HepG2 (cell line): ENCODE data around the gene TM4SF18. TPM values are rescaled to one million over a fixed set of nuclear protein-coding genes. Genes with fewer than 3 reads are reported as not detected.

Experiments
- CC2D1A ChIP-seq: sonication (generic); formaldehyde crosslinking; IDR thresholded peaks from 2 replicates; pipeline ENCODE4 v1.8.1; 2023; ENCODE audit warnings: mild to moderate bottlenecking, missing genetic modification reagents
- FOXJ3 ChIP-seq: sonication (generic); formaldehyde crosslinking; IDR thresholded peaks from 2 replicates; pipeline ENCODE4 v1.4.0; 2020; ENCODE audit warnings: missing genetic modification reagents, mild to moderate bottlenecking, borderline replicate concordance
- HNRNPH1 ChIP-seq: fragments of 200-400 bp; formaldehyde crosslinking; optimal IDR thresholded peaks from 2 replicates; pipeline ENCODE3; 2017; ENCODE audit warnings: mild to moderate bottlenecking, low read depth, low read length
- KAT8 ChIP-seq: IDR thresholded peaks from 2 replicates; pipeline ENCODE4 v1.6.1; 2016; ENCODE audit warnings: missing genetic modification reagents, missing compliant biosample characterization
- KLF12 ChIP-seq: sonication (generic); formaldehyde crosslinking; IDR thresholded peaks from 2 replicates; pipeline ENCODE4 v1.4.0; 2020; ENCODE audit warnings: missing genetic modification reagents, borderline replicate concordance
- NR2C2 ChIP-seq: sonication (generic); formaldehyde crosslinking; IDR thresholded peaks from 2 replicates; pipeline ENCODE4 v1.4.0; 2020; ENCODE audit warnings: missing genetic modification reagents, mild to moderate bottlenecking, moderate library complexity, borderline replicate concordance
- PHF8 ChIP-seq: sonication (generic); formaldehyde crosslinking; IDR thresholded peaks from 2 replicates; pipeline ENCODE4 v1.5.0; 2020; ENCODE audit warnings: missing genetic modification reagents
- ZNF260 ChIP-seq: sonication (generic); formaldehyde crosslinking; IDR thresholded peaks from 2 replicates; pipeline ENCODE4 v1.4.0; 2020; ENCODE audit warnings: missing genetic modification reagents, low read depth, mild to moderate bottlenecking, borderline replicate concordance
- ZNF431 ChIP-seq: sonication (generic); formaldehyde crosslinking; IDR thresholded peaks from 2 replicates; pipeline ENCODE4 v1.9.0; 2022; ENCODE audit warnings: missing genetic modification reagents, low read depth, mild to moderate bottlenecking, borderline replicate concordance
- ZNF777 ChIP-seq: sonication (generic); formaldehyde crosslinking; IDR thresholded peaks from 2 replicates; pipeline ENCODE4 v1.4.0; 2020; ENCODE audit warnings: missing genetic modification reagents
- polyA plus RNA-seq, 8 experiments: library from polyadenylated mRNA; depleted of rRNA in 3 of 8; stranded (reverse) in 7 of 8; unstranded in 1 of 8; fragments of >200 nt; fragmentation: Illumina TruSeq in 4 of 8; extraction: Trizol in 4 of 8; gene quantifications; 2 replicates each; pipeline versions ENCODE4 v1.2.1 to v1.2.3, GENCODE V29; 2011 to 2016; ENCODE audit warnings: low read depth in 4 of 8, missing spikeins in 1 of 8, mixed read lengths in 1 of 8; ENCODE audit not compliant: insufficient read depth in 1 of 8
- total RNA-seq, 5 experiments: library from RNA; depleted of rRNA; stranded (reverse); fragments of >200 nt; fragmentation: Illumina TruSeq; extraction: Trizol; gene quantifications; 2 replicates each; pipeline ENCODE4 v1.2.3, GENCODE V29; 2016; ENCODE audit warnings: low read depth in 1 of 5
- TF ChIP-seq, protein P1 (sequence below): sonication (generic); formaldehyde crosslinking; conservative IDR thresholded peaks from 2 replicates; pipeline ENCODE4 v1.4.0; 2020; ENCODE audit warnings: missing genetic modification reagents
- TF ChIP-seq, protein P2 (sequence below): sonication (generic); formaldehyde crosslinking; IDR thresholded peaks from 2 replicates; pipeline ENCODE4 v1.4.0; 2020; ENCODE audit warnings: missing genetic modification reagents
- TF ChIP-seq, protein P3 (sequence below): sonication (generic); formaldehyde crosslinking; IDR thresholded peaks from 2 replicates; pipeline ENCODE4 v1.8.0; 2022; ENCODE audit warnings: missing genetic modification reagents, low read depth, mild to moderate bottlenecking, borderline replicate concordance
- TF ChIP-seq, protein P4 (sequence below): sonication (generic); formaldehyde crosslinking; IDR thresholded peaks from 2 replicates; pipeline ENCODE4 v1.8.1; 2023; ENCODE audit warnings: mild to moderate bottlenecking, missing genetic modification reagents, borderline replicate concordance

Gene TM4SF18
- total and polyA plus RNA-seq, 2 of the 13 experiments (the other 11 are each of a cell fraction or from before 2014, with no cell fraction given): 0.15 TPM; not detected in 1

DNA sequence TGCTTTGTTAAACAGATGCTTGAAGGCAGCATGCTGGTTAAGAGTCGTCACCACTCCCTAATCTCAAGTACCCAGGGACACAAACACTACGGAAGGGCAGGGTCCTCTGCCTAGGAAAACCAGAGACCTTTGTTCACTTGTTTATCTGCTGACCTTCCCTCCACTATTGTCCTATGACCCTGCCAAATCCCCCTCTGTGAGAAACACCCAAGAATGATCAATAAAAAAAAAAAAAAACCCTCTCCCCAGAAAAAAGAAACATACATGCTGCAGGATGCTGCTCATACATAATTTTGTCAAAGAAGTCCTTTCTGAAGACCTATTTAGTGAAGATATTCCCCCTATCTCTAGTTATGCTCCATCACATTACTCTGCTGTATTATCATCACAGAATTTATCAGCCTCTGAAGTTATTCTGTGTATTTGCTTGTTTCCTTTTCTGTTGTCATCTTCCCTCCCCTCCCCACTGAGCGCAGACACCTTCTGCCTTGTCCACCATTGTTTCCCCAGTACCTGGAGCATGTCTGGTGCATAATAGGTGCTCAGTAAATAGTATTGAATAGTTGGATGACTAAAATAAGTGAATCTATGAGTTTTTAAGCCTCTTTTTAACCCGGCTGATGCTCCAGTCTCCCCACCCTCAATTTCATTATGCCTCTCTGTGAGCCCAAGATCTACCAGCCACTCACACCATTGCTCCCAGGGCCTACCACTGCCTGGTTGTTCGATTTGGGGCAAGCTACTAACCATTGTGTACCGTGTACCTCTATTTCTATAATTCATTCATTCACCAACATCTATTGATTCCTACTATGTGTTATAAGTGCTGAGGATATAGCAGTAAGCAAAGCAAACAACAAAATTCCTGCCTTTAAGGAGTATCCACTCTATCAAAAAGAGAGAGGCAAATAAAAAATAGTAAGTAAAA lies 48.0 kb upstream of the TM4SF18 start (continued):
- TF ChIP-seq, protein P1, sequence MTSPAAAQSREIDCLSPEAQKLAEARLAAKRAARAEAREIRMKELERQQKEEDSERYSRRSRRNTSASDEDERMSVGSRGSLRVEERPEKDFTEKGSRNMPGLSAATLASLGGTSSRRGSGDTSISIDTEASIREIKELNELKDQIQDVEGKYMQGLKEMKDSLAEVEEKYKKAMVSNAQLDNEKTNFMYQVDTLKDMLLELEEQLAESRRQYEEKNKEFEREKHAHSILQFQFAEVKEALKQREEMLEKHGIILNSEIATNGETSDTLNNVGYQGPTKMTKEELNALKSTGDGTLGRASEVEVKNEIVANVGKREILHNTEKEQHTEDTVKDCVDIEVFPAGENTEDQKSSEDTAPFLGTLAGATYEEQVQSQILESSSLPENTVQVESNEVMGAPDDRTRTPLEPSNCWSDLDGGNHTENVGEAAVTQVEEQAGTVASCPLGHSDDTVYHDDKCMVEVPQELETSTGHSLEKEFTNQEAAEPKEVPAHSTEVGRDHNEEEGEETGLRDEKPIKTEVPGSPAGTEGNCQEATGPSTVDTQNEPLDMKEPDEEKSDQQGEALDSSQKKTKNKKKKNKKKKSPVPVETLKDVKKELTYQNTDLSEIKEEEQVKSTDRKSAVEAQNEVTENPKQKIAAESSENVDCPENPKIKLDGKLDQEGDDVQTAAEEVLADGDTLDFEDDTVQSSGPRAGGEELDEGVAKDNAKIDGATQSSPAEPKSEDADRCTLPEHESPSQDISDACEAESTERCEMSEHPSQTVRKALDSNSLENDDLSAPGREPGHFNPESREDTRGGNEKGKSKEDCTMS (CRISPR knock-in tag): no peak
- no peak for TF ChIP-seq KLF12
- no peak for TF ChIP-seq CC2D1A (CRISPR knock-in tag)
- no peak for TF ChIP-seq ZNF260 (CRISPR knock-in tag)
- TF ChIP-seq PHF8 (CRISPR knock-in tag): no peak
- TF ChIP-seq NR2C2: peak; percentile 50; the same call in 1 of the 2 replicates
- TF ChIP-seq, protein P2, sequence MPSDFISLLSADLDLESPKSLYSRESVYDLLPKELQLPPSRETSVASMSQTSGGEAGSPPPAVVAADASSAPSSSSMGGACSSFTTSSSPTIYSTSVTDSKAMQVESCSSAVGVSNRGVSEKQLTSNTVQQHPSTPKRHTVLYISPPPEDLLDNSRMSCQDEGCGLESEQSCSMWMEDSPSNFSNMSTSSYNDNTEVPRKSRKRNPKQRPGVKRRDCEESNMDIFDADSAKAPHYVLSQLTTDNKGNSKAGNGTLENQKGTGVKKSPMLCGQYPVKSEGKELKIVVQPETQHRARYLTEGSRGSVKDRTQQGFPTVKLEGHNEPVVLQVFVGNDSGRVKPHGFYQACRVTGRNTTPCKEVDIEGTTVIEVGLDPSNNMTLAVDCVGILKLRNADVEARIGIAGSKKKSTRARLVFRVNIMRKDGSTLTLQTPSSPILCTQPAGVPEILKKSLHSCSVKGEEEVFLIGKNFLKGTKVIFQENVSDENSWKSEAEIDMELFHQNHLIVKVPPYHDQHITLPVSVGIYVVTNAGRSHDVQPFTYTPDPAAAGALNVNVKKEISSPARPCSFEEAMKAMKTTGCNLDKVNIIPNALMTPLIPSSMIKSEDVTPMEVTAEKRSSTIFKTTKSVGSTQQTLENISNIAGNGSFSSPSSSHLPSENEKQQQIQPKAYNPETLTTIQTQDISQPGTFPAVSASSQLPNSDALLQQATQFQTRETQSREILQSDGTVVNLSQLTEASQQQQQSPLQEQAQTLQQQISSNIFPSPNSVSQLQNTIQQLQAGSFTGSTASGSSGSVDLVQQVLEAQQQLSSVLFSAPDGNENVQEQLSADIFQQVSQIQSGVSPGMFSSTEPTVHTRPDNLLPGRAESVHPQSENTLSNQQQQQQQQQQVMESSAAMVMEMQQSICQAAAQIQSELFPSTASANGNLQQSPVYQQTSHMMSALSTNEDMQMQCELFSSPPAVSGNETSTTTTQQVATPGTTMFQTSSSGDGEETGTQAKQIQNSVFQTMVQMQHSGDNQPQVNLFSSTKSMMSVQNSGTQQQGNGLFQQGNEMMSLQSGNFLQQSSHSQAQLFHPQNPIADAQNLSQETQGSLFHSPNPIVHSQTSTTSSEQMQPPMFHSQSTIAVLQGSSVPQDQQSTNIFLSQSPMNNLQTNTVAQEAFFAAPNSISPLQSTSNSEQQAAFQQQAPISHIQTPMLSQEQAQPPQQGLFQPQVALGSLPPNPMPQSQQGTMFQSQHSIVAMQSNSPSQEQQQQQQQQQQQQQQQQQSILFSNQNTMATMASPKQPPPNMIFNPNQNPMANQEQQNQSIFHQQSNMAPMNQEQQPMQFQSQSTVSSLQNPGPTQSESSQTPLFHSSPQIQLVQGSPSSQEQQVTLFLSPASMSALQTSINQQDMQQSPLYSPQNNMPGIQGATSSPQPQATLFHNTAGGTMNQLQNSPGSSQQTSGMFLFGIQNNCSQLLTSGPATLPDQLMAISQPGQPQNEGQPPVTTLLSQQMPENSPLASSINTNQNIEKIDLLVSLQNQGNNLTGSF: no peak
- 0 out of 2 replicates have a peak, but pooled peaks have one; percentile 24 for TF ChIP-seq KAT8 (CRISPR knock-in tag)
- no peak for TF ChIP-seq HNRNPH1
- 0 out of 2 replicates have a peak, but pooled peaks have one; percentile 68 for TF ChIP-seq FOXJ3
- TF ChIP-seq, protein P3, sequence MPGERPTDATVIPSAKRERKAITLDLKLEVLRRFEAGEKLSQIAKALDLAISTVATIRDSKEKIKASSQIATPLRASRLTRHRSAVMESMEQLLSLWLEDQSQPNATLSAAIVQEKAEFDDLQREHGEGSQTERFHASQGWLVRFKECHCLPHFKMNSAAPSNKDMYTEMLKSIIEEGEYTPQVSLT (CRISPR knock-in tag): no peak
- TF ChIP-seq, protein P4, sequence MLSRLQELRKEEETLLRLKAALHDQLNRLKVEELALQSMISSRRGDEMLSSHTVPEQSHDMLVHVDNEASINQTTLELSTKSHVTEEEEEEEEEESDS (CRISPR knock-in tag): no peak
- TF ChIP-seq ZNF777 (CRISPR knock-in tag): no peak
- TF ChIP-seq ZNF431: no peak
